ENCODE results near the gene AP5S1. TPM values are rescaled to one million over a fixed set of nuclear protein-coding genes. Genes with fewer than 3 reads are reported as not detected.
A peak's percentile ranks its signal among the peaks of the same experiment; 100 is the strongest.

AP5S1 gene
- total RNA-seq, 1 donor from 2014 or later, result 22.8 TPM

GRCh38 chr20:3875378-3875974 lies 55.1 kb downstream of the AP5S1 start:
- peaks cover 24% of the 10 kb centered on the region for H3K36me3 Mint-ChIP-seq (ENCODE audit: unreplicated experiment)
- peak overlapping the region; percentile 38 for H3K27ac Mint-ChIP-seq (ENCODE audit: unreplicated experiment)
- no peaks in the 10 kb centered on the region for H3K9me3 Mint-ChIP-seq (ENCODE audit: unreplicated experiment)
- no peaks in the 10 kb centered on the region for H3K27me3 Mint-ChIP-seq (ENCODE audit: unreplicated experiment)
- no peak for TF ChIP-seq CTCF (IDR thresholded peaks at IDR 0.05)
- no peak overlapping the region for H3K4me3 Mint-ChIP-seq (ENCODE audit: unreplicated experiment)
- H3K4me1 Mint-ChIP-seq (ENCODE audit: unreplicated experiment), result peaks cover 31% of the 10 kb centered on the region
- no peak for DNase-seq (ENCODE audit: extremely low spot score, unreplicated experiment)

- no peak for DNase-seq (ENCODE audit: extremely low spot score, unreplicated experiment)
- H3K4me1 Mint-ChIP-seq (ENCODE audit: unreplicated experiment), result peaks cover 30% of the 10 kb centered on the region
- peaks cover 21% of the 10 kb centered on the region for H3K36me3 Mint-ChIP-seq (ENCODE audit: unreplicated experiment)
- H3K27me3 Mint-ChIP-seq (ENCODE audit: unreplicated experiment), result no peaks in the 10 kb centered on the region
- no peak overlapping the region for H3K4me3 Mint-ChIP-seq (ENCODE audit: unreplicated experiment)
- TF ChIP-seq CTCF (IDR thresholded peaks at IDR 0.05), result no peak
- no peaks in the 10 kb centered on the region for H3K9me3 Mint-ChIP-seq (ENCODE audit: unreplicated experiment)
- peak overlapping the region; percentile 5 for H3K27ac Mint-ChIP-seq (ENCODE audit: unreplicated experiment)
Measured at GRCh38 chr20:3876000-3876399, 55.7 kb downstream of the AP5S1 start.

GRCh38 chr20:3876676-3877075 lies 56.3 kb downstream of the AP5S1 start:
- DNase-seq (ENCODE audit: extremely low spot score, unreplicated experiment), result no peak
- H3K9me3 Mint-ChIP-seq (ENCODE audit: unreplicated experiment), result no peaks in the 10 kb centered on the region
- peaks cover 21% of the 10 kb centered on the region for H3K36me3 Mint-ChIP-seq (ENCODE audit: unreplicated experiment)
- TF ChIP-seq CTCF (IDR thresholded peaks at IDR 0.05), result no peak
- H3K27ac Mint-ChIP-seq (ENCODE audit: unreplicated experiment), result peak overlapping the region; percentile 52
- H3K4me1 Mint-ChIP-seq (ENCODE audit: unreplicated experiment), result peaks cover 24% of the 10 kb centered on the region
- no peaks in the 10 kb centered on the region for H3K27me3 Mint-ChIP-seq (ENCODE audit: unreplicated experiment)
- H3K4me3 Mint-ChIP-seq (ENCODE audit: unreplicated experiment), result no peak overlapping the region

Other genes with a start within 250 kb of the AP5S1 start
- not detected in 2 replicates for gene GFRA4, start 157.1 kb upstream of the AP5S1 start, total RNA-seq
- 32.0 and 34.7 TPM in 2 replicates for gene ADAM33, start 138.5 kb upstream of the AP5S1 start, total RNA-seq
- 0.21 TPM in 2 replicates for gene SIGLEC1, start 107.9 kb upstream of the AP5S1 start, total RNA-seq
- gene HSPA12B, start 87.9 kb upstream of the AP5S1 start, total RNA-seq, result not detected in 2 replicates
- gene ADISSP, start 52.8 kb upstream of the AP5S1 start, total RNA-seq, result 24.3 and 25.2 TPM in 2 replicates
- 0.24 TPM in 1 of 2 replicates, not detected in the other for gene SPEF1, start 39.1 kb upstream of the AP5S1 start, total RNA-seq
- 87.7 and 92.2 TPM in 2 replicates for gene CENPB, start 33.8 kb upstream of the AP5S1 start, total RNA-seq
- 193 and 197 TPM in 2 replicates for gene CDC25B, start 24.2 kb upstream of the AP5S1 start, total RNA-seq
- 47.0 and 49.7 TPM in 2 replicates for gene MAVS, start 26.3 kb downstream of the AP5S1 start, total RNA-seq
- 41.9 and 54.2 TPM in 2 replicates for gene PANK2, start 68.8 kb downstream of the AP5S1 start, total RNA-seq
- 17.5 and 18.5 TPM in 2 replicates for gene RNF24, start 195.0 kb downstream of the AP5S1 start, total RNA-seq

Data from osteocyte (in vitro differentiated cells).